HG02571 (cell line): ENCODE measurements around the gene EIF4E.
"Not testable (repeated sequence)": the region's sequence is repeated elsewhere in the genome, so short reads cannot be mapped to it uniquely, and the experiment has no call there.

Experiments
- ATAC-seq: cut with Tn5 transposase; IDR thresholded peaks from one replicate; pipeline ENCODE4 v1.9.1; 2021; ENCODE audit warnings: mild to moderate bottlenecking, moderate library complexity; ENCODE audit not compliant: unreplicated experiment

The EIF4E gene

GRCh38 chr4:98934851-98935250, 5.9 kb upstream of the EIF4E start:
- not testable (repeated sequence) for ATAC-seq

GRCh38 chr4:98932539-98932938, 3.6 kb upstream of the EIF4E start:
- no peak for ATAC-seq

GRCh38 chr4:98930311-98930865, 1.5 kb upstream of the EIF4E start:
- ATAC-seq: no peak

DNA sequence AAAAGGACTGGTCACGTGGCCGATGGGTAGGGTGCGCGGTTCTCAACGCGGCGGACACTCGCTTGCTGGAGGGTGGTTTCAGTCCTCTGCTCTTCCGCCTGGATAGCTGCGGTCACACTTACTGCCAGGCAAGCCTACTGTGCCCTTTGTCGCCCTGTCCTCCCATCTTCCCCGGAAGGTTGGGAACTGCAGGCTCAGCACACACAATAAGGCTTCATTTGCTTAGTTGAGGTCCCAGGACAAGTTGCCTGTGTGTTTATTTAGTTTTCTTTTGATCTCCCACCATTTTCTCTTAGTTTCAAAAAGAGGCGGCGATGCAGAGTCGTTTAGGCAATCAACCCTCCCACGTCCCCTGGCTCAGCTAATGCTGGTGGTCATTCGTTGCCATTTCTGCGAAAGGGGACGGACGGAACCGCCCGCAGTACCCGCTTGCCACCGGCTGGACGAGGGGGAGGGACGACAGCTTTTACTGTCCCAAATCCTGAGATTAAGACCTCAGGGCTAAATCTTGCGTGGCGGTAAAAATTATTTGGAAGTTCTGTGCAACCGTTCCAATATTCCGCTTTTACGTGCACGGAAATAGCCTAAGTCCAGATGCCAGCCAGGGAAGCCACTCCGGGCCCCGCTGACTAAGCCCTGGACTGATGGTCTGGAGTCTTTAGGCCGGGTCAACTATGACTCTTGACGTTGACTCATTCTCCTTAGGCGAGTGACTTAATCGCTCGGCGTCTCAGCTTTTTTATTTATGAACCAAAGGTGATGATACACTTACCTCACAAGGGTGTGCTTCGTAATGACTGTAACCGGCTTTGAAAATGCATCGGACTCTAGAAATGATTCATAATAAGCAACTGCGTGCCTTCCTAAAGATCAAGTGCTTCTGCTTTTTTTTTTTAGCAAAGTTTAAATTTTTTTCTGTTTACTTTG, 671 bp upstream of the EIF4E start:
- peak; percentile 49 for ATAC-seq

- peak; percentile 44 for ATAC-seq
These were observed 815 bp downstream of the EIF4E start for GRCh38 chr4:98928131-98928504.

- ATAC-seq: not testable (repeated sequence)
These were observed 2.7 kb downstream of the EIF4E start for GRCh38 chr4:98926257-98926656.

GRCh38 chr4:98921292-98921691, 7.6 kb downstream of the EIF4E start:
- no peak for ATAC-seq

DNA sequence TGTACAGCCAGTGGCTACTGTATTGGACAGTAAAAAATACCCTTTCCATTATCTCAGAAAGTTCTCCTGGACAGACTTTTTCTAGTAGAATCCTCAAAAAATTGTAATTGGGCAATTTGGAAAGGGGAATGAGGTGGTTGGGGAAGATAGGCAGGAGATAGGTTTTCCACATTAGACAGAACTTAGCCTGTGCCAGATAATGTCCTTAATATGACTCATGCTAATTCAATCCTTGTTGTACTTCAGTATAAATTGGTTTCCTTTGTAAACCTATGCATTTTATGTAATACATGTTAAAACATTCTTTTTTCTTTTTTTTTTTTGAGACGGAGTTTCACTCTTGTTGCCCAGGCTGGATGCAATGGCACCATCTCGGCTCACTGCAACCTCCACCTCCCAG, 8.9 kb downstream of the EIF4E start:
- ATAC-seq: no peak

GRCh38 chr4:98910728-98911127, 18.2 kb downstream of the EIF4E start:
- ATAC-seq: not testable (repeated sequence)

- no peak for ATAC-seq
These were observed 19.1 kb downstream of the EIF4E start for GRCh38 chr4:98909646-98910401.

DNA sequence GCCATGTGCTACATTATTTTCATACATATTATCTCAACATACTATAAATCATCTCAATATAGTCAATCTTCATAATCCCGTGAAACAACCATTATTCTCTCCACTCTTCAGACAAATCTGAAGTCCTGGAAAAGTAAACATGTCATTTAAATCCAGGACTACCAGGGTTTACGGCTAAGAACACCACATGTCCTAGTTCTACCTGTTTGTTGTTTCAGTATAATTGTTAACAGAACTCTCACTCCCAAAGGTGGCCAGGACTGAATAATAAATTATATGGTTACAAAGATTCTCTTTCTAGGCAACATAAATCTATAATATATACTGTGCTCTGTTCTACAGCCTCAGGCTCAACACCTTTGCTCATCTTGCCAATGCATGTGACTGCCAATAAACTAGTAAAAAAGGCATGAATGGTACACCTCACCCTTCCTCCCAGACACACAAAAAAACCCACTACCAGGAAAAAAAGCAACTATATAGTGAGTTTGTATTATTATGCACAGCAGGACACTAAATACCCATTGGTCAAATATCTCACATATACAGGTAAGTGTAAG, 20.1 kb downstream of the EIF4E start:
- no peak for ATAC-seq

- ATAC-seq: no peak
These were observed 20.8 kb downstream of the EIF4E start for GRCh38 chr4:98908182-98908581.

- no peak for ATAC-seq
These were observed 23.1 kb downstream of the EIF4E start for GRCh38 chr4:98905839-98906238.

- ATAC-seq: no peak
These were observed 23.6 kb downstream of the EIF4E start for GRCh38 chr4:98905297-98905696.

GRCh38 chr4:98903963-98904362, 25.0 kb downstream of the EIF4E start:
- no peak for ATAC-seq

DNA sequence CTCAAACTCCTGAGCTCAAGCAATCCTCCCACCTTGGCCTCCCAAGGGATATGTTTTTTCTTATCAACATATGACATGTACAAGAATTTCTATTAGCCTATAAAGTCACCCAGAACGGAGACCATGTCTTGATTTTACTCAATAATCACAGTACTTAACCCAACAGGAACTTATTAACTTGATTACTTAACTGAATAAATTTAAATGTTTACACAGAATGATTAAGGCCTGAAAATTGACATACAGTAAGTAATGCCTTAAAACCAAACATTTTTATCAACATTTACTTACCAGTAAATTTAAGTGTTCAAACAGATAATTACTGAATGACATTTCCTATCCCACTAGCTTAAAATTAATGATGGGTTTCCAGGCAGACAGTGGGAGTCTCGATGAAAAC, 25.4 kb downstream of the EIF4E start:
- ATAC-seq: no peak

GRCh38 chr4:98899277-98899676, 29.7 kb downstream of the EIF4E start:
- no peak for ATAC-seq

GRCh38 chr4:98891478-98892337, 37.2 kb downstream of the EIF4E start:
- no peak for ATAC-seq

DNA sequence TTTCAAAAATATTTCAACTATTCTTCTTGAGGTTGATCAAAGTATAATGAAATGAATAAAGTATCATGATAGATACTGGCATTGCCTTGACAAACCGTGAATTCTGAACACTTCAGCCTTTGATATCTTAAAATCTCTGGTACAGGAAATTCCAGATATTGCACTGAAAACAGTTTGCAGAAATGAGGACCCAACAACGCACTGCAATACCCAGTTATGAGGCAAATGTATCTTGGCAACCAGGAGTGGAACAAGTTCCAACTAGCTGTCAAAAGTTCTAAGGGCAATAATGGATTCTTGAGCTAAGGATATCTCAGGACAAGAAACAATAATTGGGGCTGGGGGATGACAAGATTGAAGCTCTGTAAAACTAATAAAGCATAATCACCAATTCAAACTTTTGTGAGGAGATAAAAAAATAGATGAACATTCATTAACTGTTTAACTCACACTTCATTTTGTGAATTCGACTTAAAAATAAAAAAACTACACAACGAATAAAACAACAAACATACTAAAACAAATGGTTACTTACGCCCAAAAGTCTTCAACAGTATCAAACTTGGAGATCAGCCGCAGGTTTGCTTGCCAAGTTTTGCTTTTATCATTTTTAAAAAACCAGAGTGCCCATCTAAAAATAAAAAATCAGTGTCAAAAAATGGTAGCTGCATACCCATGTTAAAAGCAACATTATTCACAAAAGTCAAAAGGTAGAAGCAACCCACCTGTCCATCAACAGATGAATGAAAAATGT, 38.1 kb downstream of the EIF4E start:
- no peak for ATAC-seq

GRCh38 chr4:98887145-98887544, 41.8 kb downstream of the EIF4E start:
- no peak for ATAC-seq
